DOHH2 (cell line): ENCODE measurements around the gene GAPDHS.

Source experiments
- H3F3A ChIP-seq: fragments of 200-600 bp; sonication (generic), shearing (Covaris generic); 2 replicates; pipeline ENCODE4 v1.6.0; 2016; ENCODE audit warnings: antibody characterized with exemption, mild to moderate bottlenecking; ENCODE audit not compliant: control insufficient read depth, insufficient read depth
- H3K27ac ChIP-seq: fragments of 200-600 bp; sonication (generic); 2 replicates; pipeline ENCODE4 v1.5.1; 2014; ENCODE audit warnings: low read depth, mild to moderate bottlenecking, low read length, moderate library complexity
- H3K27me3 ChIP-seq: fragments of 200-600 bp; sonication (generic); 2 replicates; pipeline ENCODE4 v1.6.1; 2014; ENCODE audit warnings: mild to moderate bottlenecking, low read length, mixed read lengths; ENCODE audit not compliant: control insufficient read depth
- H3K36me3 ChIP-seq: fragments of 200-600 bp; sonication (generic); 2 replicates; pipeline ENCODE4 v1.6.1; 2014; ENCODE audit warnings: mild to moderate bottlenecking, low read length, moderate library complexity, mixed read lengths; ENCODE audit not compliant: control insufficient read depth
- H3K4me1 ChIP-seq: fragments of 200-600 bp; sonication (generic); 2 replicates; pipeline ENCODE4 v1.6.1; 2014; ENCODE audit warnings: mild to moderate bottlenecking, low read length, mixed read lengths; ENCODE audit not compliant: control insufficient read depth
- H3K4me2 ChIP-seq: fragments of 200-600 bp; sonication (generic); 2 replicates; pipeline ENCODE4 v1.6.0; 2014; ENCODE audit warnings: mild to moderate bottlenecking, low read length, moderate library complexity
- H3K4me3 ChIP-seq: fragments of 200-600 bp; sonication (generic); 2 replicates; pipeline ENCODE4 v1.5.1; 2014; ENCODE audit warnings: mild to moderate bottlenecking, low read length, mixed read lengths
- H3K79me2 ChIP-seq: fragments of 200-600 bp; sonication (generic); 2 replicates; pipeline ENCODE4 v1.6.1; 2014; ENCODE audit warnings: mild to moderate bottlenecking, low read length, mixed read lengths; ENCODE audit not compliant: control insufficient read depth
- H3K9me2 ChIP-seq: fragments of 200-600 bp; sonication (generic); replicated peaks from 2 replicates; pipeline ENCODE4 v1.6.1; 2014; ENCODE audit warnings: mild to moderate bottlenecking, low read length, mixed read lengths; ENCODE audit not compliant: control insufficient read depth
- H3K9me3 ChIP-seq: fragments of 200-600 bp; sonication (generic); 2 replicates; pipeline ENCODE4 v1.6.1; 2014; ENCODE audit warnings: antibody characterized with exemption, low read length, mixed read lengths; ENCODE audit not compliant: control insufficient read depth, insufficient read depth
- H4K20me1 ChIP-seq: fragments of 200-600 bp; sonication (generic); 2 replicates; pipeline ENCODE4 v1.6.0; 2014; ENCODE audit warnings: low read depth, mild to moderate bottlenecking, antibody characterized with exemption, low read length, moderate library complexity; ENCODE audit not compliant: control insufficient read depth, insufficient read depth
- EZH2phosphoT487 ChIP-seq: fragments of 200-600 bp; sonication (generic); IDR thresholded peaks from 2 replicates; pipeline ENCODE4 v1.6.1; 2017; ENCODE audit warnings: borderline replicate concordance, mild to moderate bottlenecking, antibody characterized with exemption, low read length, moderate library complexity, mixed read lengths
- TF ChIP-seq, protein P1 (sequence below): fragments of 200-600 bp; sonication (generic); IDR thresholded peaks from one replicate; pipeline ENCODE4 v1.5.1; 2014; ENCODE audit warnings: antibody characterized with exemption, mild to moderate bottlenecking, low read depth, low read length; ENCODE audit not compliant: poor library complexity, severe bottlenecking

Gene GAPDHS

DNA sequence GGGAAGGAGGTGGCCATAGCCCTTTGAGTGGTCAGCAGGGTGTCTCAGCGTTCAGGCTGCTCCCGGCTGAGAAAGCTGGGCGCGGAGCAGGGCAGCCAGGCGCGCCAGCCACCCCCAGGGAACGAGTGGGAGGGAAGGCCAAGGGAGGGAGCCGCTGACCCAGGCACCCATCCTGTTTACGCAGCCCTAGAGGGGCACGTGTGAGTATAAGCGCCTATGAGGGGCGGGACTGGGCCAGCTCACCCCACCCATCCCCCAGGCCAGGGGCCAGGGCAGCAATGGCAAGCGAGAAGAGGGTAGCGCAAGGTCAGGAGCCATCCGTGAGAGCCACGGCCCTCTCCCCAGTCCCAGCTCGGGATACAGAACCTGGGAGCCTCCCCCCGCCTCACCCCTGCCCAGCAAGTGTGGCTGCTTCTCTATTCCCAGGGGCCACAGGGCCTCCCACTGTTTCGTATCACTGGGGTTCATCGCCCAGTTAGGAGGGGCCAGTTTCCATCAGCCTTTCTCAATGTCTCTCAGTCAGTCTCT is 18.9 kb upstream of the GAPDHS start:
- Histone ChIP-seq H3K27me3 (peaks cover 21% of the 10 kb centered on the region), H3K9me3 (no peaks in the 10 kb centered on the region), H4K20me1 (no peaks in the 10 kb centered on the region), H3F3A (no peaks in the 10 kb centered on the region), H3K4me3 (no peak overlapping the region), H3K4me1 (peaks cover 4% of the 10 kb centered on the region), H3K79me2 (no peaks in the 10 kb centered on the region), H3K4me2 (no peak overlapping the region), H3K9me2 (no peaks in the 10 kb centered on the region), H3K27ac (no peak overlapping the region), H3K36me3 (no peaks in the 10 kb centered on the region)
- no peak for TF ChIP-seq EZH2phosphoT487
- TF ChIP-seq, protein P1, sequence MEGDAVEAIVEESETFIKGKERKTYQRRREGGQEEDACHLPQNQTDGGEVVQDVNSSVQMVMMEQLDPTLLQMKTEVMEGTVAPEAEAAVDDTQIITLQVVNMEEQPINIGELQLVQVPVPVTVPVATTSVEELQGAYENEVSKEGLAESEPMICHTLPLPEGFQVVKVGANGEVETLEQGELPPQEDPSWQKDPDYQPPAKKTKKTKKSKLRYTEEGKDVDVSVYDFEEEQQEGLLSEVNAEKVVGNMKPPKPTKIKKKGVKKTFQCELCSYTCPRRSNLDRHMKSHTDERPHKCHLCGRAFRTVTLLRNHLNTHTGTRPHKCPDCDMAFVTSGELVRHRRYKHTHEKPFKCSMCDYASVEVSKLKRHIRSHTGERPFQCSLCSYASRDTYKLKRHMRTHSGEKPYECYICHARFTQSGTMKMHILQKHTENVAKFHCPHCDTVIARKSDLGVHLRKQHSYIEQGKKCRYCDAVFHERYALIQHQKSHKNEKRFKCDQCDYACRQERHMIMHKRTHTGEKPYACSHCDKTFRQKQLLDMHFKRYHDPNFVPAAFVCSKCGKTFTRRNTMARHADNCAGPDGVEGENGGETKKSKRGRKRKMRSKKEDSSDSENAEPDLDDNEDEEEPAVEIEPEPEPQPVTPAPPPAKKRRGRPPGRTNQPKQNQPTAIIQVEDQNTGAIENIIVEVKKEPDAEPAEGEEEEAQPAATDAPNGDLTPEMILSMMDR: no peak

DNA sequence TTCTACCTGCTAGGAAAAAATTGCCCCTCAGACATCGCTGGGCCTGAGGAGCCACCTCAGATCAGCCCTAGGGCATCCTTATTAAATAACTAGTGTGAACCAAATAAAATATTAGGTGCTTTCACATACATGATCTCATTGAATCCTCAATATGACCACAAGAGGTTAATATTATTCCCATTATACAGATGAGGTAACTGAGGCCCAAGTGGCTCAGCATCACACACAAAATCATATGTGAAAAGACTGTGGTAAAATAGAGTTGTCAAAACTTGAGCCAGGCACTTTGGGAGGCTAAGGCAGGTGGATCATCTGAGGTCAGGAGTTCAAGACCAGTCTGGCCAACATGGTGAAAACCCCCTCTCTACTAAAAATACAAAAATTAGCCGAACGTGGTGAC is 16.9 kb upstream of the GAPDHS start:
- Histone ChIP-seq H3K9me3 (no peaks in the 10 kb centered on the region), H3K27ac (no peak overlapping the region), H3F3A (no peaks in the 10 kb centered on the region), H3K36me3 (no peaks in the 10 kb centered on the region), H3K27me3 (peaks cover 11% of the 10 kb centered on the region; the same call in 1 of the 2 replicates), H4K20me1 (no peaks in the 10 kb centered on the region), H3K79me2 (no peaks in the 10 kb centered on the region), H3K4me2 (no peak overlapping the region), H3K4me3 (no peak overlapping the region), H3K4me1 (no peaks in the 10 kb centered on the region), H3K9me2 (no peaks in the 10 kb centered on the region)
- TF ChIP-seq EZH2phosphoT487: no peak
- TF ChIP-seq, protein P1: no peak

DNA sequence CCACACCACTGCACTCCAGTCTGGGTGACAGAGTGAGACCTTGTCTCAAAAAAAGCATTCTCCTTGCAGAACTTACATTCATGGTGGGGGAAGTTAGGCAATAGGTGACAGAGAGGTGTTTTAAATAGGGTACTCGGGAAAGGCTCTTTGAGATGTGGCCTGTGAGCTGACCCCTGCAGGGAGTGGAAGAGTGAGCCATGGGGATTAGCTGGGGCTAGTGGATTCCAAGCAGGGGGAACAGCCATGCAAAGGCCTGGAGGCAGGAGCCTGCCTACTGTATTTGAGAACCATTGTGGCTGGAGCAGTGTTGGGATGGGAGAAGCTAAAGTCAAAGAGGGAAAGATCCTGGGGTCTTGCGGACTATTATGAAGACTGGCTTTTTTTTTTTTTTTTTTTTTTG is 15.9 kb upstream of the GAPDHS start:
- no peaks in the 10 kb centered on the region for H3K36me3 ChIP-seq
- H3K27me3 ChIP-seq: peaks cover 11% of the 10 kb centered on the region; the same call in 1 of the 2 replicates
- H3K9me2 ChIP-seq: no peaks in the 10 kb centered on the region
- H3K4me2 ChIP-seq: no peak overlapping the region
- TF ChIP-seq, protein P1: no peak
- TF ChIP-seq EZH2phosphoT487: no peak
- H3K79me2 ChIP-seq: no peaks in the 10 kb centered on the region
- H3F3A ChIP-seq: no peaks in the 10 kb centered on the region
- no peaks in the 10 kb centered on the region for H3K4me1 ChIP-seq
- no peak overlapping the region for H3K27ac ChIP-seq
- H3K4me3 ChIP-seq: no peak overlapping the region
- no peaks in the 10 kb centered on the region for H4K20me1 ChIP-seq
- H3K9me3 ChIP-seq: no peaks in the 10 kb centered on the region
